COLO668 (cell line): ENCODE results near the gene LRRN2.
"Not testable (repeated sequence)": the region's sequence is repeated elsewhere in the genome, so short reads cannot be mapped to it uniquely, and the experiment has no call there.

Source experiments
- DNase-seq: peaks from one replicate; lab custom pipeline; 2025; ENCODE audit not compliant: unreplicated experiment; lab: John Stamatoyannopoulos, UW

The LRRN2 gene

DNA sequence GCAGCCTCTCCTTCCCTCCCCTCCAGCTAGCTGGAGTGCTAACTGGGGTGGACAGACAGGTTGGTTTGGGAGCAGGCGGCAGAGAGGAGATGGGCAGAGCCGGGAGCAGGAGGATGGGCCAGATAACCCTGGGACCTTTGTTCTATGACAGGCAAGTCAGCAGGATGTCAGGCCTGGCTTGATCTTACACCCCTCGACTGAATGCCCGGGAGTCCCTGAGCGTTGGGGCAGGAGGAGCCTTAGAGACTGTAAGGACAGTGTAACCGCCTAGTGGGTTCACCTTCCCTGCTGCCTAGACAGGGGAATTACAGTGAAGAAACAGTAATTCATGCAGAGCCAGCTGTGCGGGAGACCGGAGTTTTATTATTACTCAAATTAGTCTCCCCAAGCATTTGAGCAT lies 109.1 kb downstream of the LRRN2 start:
- no peak for DNase-seq

DNA sequence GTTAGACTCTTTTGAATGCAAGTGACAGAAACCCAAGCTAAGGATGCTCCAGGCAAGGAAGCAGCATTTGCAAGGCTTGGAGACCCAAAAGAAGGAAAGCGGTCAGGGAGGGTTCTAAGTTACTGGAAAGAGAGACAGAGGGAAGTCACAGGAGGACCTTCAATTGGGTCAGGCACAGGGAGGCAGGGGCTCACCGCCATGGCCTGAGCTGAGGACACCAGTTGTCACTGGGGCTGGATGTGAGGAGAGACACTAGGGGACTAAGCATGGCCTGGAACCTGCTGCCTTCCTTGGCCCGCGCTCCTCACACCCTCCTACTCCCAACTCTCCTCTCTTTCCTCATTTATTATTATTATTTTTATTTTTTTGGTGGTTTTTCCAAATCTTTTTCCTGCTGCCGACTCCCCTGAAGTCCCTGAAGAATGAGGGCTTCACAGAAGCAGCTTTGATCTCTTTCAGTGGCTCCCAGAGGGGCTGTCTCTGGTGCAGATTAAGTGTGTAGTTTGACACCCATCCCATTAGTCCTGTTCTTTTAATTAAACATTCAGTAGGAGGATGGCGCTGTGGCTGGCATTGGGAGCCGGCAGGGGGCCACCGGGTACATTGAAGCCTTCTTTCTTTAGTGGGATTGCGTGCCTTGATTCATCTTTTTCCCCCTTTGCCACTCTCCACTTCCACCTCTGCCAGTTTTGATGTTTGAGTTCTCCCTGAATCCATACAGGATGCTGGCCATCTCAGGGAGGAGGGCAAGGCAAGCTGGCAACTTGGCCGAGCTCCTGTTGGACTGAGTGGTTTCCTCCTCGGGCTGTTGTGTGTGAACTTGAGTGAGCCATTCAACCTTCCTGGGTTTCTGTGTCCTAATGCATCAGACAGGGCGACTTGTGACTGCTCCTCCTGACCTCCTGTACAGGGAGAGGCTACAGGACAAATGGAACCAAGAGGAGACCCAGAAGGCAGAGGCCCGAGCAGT lies 110.0 kb downstream of the LRRN2 start:
- DNase-seq, result no peak

DNA sequence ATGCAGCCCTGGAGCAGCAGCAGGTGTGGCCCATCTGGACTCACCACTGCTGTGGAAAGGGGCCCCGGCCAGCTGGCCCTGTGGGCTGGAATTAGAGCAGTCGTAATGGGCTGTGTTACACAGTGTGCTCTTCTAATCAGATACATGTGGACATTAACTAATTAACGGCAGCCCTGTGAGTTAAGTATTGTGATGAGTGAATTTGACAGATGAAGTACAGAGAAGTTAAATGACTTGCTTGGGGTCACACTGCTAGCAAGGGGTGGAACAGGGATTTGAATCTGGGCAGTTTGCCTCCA lies 110.7 kb downstream of the LRRN2 start:
- peak; percentile 42 for DNase-seq

DNA sequence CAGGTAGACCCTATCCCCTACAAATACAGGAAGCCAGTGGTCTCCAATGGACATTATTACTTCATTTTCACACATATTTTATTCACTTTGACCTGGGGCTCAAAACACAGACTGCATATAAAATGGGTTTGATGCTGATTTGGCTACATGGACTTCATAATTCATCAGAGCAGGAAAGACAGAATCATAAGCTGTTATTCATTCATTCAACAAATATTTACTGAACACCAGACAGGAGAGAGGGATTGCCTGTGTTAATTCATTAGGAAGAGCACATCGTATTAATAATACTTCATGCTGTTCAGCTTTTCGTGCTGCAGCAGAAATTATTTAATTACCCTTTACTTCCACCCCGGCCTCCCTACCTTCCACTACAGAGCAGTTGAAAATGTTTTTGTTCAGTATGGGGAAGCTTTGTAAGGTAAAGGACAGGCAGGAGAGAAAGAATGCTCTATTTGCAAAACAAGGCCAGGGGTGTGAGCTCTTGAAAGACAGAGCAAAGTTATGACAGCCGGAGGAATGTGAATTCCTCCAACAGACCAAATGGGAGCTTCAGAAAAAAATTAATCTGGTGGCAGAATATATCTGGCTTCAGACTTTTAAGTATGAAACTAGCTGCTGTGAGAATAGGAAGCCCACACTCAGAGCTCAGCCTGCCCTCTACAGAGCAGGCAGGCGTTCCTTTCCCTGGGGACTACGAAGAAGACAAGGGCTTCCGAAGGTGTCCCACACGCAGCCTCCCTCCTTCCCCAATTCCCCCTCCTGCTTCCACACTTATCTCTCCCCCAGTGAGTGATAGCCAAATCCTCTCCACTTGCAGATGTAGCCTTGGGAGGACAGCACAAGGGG lies 111.3 kb downstream of the LRRN2 start:
- DNase-seq, result no peak

DNA sequence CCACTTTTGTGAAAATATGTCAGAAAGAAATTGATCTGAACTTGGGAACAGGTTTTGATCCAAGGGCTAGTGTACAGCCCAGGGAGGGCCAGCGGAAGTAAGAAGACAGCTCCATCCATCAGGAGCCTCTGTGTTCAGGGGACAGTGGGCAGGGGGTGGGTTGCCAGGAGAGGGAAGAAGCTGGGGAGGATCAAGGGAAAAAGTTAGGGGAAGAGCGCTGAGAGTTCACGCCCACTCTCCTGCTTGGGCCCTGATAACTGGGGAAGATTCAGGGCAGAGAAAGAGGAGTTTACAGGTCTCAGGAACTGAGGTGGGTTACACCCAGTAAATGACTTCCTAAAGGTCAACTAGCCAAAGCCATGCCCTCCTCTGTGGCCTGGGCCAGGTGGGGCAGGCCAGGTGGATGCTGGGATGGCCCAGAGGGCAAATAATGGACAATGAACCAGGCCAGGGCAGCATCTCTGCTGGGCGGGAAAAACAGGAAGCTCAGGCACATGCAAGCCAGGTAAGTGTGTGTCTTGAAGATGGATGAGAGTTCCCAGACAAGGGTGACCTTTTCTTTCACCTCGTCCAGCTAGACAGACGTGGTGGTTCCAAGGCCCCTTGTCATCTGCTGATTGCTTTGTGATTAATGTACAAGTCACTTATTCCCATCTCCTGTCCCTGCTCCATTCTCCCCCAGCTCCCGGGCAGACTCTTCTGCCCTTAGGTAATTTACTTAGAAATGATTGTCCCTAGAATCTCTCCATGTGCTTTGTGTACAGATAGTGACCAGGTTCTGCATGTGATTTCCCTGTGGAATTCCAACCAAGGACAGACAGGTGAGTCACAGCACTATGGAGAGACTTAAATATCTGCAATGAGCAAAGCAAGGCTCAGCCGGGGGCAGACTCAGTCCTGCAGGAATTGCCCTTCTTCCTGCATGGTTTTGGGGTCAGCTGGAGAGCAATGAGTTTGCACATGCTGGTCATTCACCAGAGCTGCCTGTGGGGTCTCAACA lies 112.3 kb downstream of the LRRN2 start:
- no peak for DNase-seq

DNA sequence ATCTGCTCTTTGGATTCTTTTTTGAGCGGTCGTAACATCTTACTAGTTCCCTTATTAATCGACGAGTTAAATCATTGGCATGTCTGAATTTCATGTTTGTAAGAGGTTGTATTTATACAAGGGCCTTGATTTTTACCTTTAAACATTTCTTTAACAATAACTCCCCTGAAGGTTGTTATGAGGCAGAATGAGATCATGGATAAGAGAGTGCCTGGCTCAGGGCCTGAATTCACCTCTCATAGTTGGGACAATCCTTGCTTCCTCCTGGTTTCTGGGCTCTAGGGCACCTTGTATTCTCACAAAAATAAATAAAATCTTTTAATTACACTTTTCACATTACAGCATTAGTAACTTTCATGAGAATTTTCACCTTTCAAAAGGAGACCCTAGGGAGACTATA lies 113.9 kb downstream of the LRRN2 start:
- DNase-seq, result no peak

DNA sequence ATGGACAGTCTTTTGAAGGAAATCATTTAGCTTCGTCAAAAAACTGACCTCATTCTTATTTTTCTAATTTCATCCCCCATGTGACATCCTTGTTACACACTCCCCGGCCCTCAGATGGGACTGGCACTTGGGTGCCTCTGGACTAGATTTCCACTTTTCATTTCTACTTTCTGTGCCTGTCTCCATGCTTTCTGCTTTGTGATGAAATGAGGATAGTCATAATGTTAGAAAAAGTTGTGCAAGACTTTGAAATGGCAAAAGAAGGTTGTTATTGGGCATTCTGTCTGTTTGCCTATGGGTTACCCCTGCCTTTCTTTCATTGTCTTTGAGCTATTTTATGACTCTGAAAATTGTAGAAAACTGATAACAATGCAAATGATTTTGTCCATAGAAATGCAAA lies 114.4 kb downstream of the LRRN2 start:
- DNase-seq, result no peak

DNA sequence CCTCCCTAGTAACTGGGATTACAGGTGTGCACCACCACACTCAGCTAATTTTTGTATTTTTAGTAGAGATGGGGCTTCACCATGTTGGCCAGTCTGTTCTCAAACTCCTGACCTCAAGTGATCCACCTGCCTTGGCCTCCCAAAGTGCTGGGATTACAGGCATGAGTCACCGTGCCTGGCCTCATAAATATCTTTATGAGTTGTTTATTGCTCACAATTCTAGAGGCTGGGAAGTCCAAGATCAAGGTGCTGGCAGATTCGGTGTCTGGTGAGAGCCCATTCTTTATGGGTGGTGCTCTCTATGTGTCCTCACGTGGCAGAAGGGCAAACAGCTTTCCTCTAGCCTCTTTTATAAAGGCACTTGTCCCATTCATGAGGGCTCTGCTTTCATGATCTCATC lies 115.5 kb downstream of the LRRN2 start:
- DNase-seq, result not testable (repeated sequence)

DNA sequence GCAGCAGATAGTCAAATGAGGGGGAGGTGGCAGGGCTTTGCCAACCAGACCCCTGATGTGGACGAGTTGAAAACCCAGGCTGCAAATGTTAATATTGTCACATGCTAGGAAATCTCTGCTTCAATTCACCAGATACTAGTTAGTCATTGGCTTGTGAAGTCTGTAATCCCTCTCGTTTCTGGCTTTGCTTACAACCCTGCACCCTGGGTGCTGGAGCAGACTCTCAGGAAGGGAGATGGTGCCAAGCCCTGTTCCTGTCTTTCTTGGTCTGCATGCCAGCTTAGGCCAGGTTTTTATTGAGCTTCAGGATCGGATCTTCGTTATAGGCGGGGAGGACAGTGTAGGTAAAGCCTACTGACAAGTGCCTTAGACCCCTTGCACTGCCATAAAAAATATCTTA lies 116.1 kb downstream of the LRRN2 start:
- no peak for DNase-seq

DNA sequence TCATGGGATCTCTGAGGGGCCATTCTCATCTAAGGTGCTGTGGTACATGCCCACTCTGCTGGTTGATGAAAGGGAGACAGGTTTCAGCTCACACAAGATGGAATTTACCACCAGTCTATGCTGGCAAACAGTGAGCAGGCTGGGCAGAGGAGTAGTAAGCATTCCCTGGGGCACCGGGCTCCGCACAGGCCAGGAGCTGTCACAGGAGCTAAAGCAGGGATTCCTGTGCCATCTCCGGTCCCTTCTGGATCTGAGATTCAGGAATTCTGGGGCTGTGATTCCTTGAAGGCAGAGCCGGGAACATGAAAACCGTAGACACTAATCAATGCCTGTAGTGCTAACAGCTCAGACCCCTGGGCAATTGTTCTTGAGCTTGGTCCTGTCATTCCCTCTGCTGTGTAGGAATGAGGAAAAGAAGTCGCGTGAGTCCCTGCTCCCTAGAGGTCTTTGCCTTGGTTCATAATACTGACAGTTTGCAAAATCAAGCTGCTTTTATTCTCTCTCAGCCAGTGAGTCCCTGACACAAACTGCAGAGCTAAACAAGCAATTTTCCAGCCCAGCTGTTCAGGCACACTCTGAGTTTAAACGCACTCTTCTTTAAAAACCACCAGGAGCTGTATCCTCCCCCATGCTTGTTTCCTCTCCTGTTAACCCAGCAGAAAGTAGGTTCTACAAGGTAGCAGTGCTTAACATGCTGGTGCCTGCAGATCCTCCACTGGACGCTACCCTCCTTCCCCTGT lies 116.8 kb downstream of the LRRN2 start:
- DNase-seq, result no peak
